ENCODE results near the gene MED13.
"Not testable (repeated sequence)": the region's sequence is repeated elsewhere in the genome, so short reads cannot be mapped to it uniquely, and the experiment has no call there.

MED13 gene

GRCh38 chr17:61908292-61909037 lies 156.6 kb downstream of the MED13 start:
- no peak for DNase-seq (ENCODE audit: low read depth)

GRCh38 chr17:61907361-61907760 lies 157.7 kb downstream of the MED13 start:
- DNase-seq (ENCODE audit: low read depth) = no peak

GRCh38 chr17:61904094-61904710 lies 160.9 kb downstream of the MED13 start:
- DNase-seq (ENCODE audit: low read depth) = no peak

GRCh38 chr17:61903251-61903650 lies 161.8 kb downstream of the MED13 start:
- no peak for DNase-seq (ENCODE audit: low read depth)

GRCh38 chr17:61897548-61898180 lies 167.4 kb downstream of the MED13 start:
- DNase-seq (ENCODE audit: low read depth) = no peak

GRCh38 chr17:61895391-61895790 lies 169.7 kb downstream of the MED13 start:
- no peak for DNase-seq (ENCODE audit: low read depth)

- DNase-seq (ENCODE audit: low read depth) = not testable (repeated sequence)
These were observed 170.8 kb downstream of the MED13 start for GRCh38 chr17:61894310-61894709.

All from stimulated activated CD8-positive, alpha-beta memory T cell treated with anti-CD3 and anti-CD28 coated beads, Interleukin-15, amount 100 ng/mL, for 24 hours (primary cell).